NCI-H446 (cell line): ENCODE results near the gene TOMM40.
"Not testable (repeated sequence)": the region's sequence is repeated elsewhere in the genome, so short reads cannot be mapped to it uniquely, and the experiment has no call there.

ENCODE experiments used
- DNase-seq, 2 experiments: peaks; one replicate each; lab custom pipeline; 2025; lab: John Stamatoyannopoulos, UW

Gene TOMM40

GRCh38 chr19:44871809-44872208, 19.2 kb upstream of the TOMM40 start:
- no peak for DNase-seq

GRCh38 chr19:44872661-44873060, 18.4 kb upstream of the TOMM40 start:
- no peak for DNase-seq

- DNase-seq, result no peak
Measured at GRCh38 chr19:44874317-44874716, 16.7 kb upstream of the TOMM40 start.

DNA sequence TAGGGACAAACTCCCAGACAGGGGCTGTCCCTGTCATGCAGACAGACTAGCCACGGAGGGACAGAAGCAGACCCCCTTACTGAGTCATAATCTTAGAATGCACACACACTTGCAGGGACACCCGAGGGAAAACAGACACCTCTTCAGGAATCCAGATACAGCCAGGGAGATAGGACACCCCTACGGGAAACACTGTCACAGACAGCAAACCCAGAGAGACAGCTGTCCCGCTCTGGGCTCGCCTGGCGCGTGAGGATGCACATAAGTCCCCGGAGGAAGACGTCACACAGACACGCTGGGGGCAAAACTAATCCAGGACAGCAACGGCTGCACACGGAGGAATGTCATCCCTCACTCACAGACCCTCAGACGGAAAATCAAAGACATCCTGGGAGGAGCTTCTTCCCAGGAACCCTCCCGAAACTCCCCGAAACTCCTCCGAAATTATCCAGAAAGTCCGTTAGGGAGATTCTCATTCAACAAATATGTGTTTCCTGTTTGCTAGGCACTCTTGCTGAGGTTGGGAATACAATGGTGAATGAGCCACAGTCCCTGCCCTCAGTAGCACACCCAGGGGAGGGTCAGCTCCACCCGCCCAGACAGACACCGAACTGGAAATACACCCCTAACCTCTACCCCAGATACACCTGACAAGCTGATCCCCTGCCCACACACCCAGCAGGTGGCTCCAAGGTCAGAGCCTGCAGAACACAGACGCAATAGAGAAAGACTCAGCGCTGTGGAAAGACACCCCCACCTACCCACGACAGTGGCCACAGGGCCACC, 15.2 kb upstream of the TOMM40 start:
- DNase-seq, result no peak

GRCh38 chr19:44876930-44877535, 14.0 kb upstream of the TOMM40 start:
- no peak for DNase-seq

DNA sequence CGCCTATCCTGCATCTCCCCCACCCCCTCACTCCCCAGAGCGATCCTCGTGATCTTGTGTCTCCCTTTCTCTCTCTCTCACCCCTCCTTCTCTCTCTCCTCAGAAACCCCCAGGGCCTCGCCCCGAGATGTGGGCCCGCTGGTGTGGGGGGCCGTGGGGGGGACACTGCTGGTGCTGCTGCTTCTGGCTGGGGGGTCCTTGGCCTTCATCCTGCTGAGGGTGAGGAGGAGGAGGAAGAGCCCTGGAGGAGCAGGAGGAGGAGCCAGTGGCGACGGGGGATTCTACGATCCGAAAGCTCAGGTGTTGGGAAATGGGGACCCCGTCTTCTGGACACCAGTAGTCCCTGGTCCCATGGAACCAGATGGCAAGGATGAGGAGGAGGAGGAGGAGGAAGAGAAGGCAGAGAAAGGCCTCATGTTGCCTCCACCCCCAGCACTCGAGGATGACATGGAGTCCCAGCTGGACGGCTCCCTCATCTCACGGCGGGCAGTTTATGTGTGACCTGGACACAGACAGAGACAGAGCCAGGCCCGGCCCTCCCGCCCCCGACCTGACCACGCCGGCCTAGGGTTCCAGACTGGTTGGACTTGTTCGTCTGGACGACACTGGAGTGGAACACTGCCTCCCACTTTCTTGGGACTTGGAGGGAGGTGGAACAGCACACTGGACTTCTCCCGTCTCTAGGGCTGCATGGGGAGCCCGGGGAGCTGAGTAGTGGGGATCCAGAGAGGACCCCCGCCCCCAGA, 12.8 kb upstream of the TOMM40 start:
- DNase-seq, result no peak

DNA sequence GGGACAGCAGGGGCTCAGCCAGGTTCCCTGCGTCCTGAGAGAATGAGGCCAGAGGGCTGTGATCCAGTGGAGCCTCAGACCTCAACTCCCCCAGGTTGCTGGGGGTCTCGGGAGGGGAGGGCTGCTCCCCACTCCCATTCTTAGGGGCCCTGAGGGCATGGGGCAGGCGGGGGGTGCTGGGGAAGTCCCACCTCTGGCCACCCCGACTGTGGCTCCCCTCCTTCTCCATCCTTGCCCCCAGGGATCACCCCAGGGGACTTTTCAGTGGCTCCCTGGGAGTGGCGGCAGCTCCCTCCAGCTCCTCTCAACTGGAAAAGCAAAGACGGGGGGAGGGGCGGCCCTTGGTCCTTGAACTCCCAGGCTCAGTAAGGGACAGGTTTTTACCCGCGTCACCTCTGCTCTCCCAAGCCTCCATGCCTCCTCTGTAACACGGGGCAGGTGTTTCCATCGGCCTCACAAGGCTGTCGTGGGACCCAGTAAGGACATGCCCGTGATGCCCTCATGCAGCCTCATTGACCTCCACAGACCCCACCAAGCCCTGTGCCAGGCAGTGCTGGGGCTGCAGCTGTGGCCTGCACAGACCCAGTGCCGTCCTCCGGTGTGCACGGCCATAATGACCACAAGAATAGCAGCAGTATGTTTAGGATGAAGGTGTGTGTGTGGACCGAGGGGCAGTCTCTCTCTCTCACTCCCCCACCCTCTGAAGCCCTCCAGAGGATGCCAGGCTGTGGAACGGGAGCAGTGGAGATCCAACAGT, 11.6 kb upstream of the TOMM40 start:
- no peak for DNase-seq

DNA sequence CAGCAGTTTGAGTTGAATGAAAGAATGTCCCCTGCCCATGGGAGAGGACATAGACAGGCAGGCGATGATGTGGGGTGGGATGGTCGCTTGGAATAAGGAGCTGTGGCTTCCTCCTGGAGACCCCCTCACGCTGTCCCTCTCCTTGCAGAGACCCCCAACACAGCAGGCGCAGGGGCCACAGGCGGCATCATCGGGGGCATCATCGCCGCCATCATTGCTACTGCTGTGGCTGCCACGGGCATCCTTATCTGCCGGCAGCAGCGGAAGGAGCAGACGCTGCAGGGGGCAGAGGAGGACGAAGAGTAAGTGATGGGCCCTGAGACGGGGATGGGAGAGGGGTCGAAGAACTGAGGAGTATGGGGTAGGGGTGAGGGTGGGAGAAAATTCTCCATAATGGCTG, 9.0 kb upstream of the TOMM40 start:
- DNase-seq, result no peak

GRCh38 chr19:44882619-44883397, 8.2 kb upstream of the TOMM40 start:
- DNase-seq, result not testable (repeated sequence)

GRCh38 chr19:44883922-44884321, 7.1 kb upstream of the TOMM40 start:
- DNase-seq, result no peak

DNA sequence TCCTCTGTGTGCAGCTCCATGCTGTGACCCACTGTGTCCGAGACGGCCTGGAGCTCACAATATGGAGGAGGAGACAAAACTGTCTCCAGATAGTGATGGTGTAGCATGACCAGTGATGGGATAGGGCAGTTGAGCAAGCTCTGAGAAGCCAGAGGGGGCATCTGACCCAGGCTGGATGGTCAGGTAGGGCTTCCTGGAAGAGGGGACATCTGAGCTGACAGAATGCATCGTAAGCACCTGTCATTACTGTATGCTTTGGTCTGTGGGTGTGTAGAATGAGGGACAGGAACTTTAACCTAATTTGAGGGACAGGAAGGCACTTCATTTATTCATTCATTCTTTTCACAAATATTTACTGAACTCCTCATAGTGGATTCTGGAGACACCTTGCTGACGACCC, 6.5 kb upstream of the TOMM40 start:
- DNase-seq, result no peak

DNA sequence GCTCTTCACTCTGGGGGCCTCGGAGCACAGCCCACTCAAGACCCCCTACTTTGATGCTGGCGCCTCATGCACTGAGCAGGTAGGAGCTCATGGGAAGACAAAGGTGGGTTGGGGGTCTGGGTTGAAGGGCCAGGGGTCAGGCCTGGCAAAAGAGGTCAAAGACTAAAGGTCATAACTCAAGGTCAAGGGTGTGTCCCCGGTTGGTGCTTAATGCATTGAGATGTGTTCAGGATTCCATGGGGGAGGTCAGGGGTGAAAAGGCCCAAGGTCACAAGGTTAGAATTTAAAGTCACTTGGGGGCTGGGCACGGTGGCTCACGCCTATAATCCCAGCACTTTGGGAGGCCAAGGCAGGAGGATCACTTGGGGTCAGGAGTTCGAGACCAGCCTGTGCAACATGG, 4.9 kb upstream of the TOMM40 start:
- DNase-seq, result no peak

DNA sequence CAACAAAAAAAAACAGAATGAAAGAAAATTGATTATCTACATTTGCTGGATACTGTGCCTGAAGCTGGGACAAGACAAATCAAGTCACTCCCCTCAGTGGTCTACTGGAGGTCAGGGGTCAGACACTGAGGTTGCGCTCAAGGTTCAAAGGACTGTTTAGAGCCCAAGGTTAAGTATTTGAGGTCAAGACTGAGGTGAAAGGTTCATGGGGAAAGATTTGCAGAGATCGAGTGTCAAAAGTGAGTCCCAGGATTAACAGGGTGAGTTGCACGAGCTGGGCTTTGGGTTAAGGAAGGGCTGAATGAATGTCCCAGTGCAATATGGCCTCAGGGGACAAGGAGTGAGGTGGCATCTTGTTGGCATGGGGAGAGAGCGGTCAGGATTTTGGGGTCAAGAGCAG, 3.4 kb upstream of the TOMM40 start:
- no peak for DNase-seq

DNA sequence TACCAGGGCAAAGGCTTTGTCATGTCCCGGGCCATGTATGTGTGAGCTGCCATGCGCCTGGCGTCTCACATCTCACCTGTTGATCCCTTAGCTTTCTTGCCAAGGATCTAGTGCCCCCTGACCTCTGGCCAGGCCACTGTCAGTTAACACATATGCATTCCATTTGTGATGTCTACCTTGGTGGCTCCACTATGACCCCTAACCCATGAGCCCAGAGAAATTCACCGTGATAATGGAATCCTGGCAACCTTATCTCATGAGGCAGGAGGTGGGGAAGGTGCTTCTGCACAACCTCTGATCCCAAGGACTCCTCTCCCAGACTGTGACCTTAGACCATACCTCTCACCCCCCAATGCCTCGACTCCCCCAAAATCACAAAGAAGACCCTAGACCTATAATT, 2.7 kb upstream of the TOMM40 start:
- DNase-seq, result not testable (repeated sequence)

DNA sequence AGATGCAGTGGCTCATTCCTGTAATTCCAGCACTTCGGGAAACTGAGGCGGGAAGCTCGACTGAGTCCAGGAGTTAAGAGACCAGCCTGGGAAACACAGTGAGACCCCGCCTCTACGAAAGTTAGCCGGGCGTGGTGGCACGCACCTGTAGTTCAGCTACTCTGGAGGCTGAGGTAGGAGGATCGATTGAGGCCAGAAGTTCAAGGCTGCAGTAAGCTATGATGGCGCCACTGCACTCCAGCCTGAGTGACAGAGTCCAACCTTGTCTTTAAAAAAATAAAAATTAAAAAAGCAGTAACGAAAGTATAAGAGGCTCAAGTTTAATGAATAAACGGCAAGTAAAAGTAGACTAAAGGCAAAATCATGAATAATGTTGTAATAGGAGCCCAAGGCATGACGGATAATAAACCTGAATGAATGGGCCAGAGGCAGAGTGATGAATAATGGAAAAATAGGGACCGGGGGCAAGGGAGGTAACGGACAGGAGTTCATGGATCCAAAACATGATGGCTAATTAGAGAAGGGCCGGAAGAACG, 1.2 kb upstream of the TOMM40 start:
- no peak for DNase-seq

DNA sequence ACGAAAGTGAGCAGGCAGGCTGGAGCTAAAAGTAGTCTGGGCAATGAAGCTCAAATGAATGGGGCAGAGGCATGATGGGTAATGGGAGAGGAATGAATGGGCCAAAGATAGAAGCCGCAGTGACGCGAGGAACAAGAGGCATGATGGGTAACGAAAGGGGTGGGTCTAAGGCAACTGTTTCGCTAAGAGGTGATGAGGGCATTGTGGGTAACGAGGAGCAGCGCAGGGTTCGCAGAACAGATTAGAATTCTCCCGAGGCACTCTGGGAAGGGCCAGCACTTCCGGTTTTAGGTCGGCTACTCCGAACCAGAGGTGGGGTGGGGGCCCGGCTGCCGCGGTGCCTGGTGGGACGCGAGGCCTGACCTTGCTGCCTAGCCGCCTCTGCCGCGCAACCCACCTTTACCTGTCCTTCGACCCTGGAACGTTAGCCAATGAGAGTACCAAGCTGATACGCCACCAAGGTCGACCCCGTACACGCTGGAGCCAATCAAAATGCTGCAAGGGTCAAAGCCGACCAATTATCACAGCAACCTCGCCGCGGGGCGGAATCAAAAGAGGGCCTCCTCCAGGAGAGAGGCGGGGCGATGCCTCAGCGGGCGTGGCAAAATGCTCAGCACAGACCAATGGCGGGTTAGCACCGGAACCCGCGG, 563 bp upstream of the TOMM40 start:
- peak; percentile 100 for DNase-seq

DNA sequence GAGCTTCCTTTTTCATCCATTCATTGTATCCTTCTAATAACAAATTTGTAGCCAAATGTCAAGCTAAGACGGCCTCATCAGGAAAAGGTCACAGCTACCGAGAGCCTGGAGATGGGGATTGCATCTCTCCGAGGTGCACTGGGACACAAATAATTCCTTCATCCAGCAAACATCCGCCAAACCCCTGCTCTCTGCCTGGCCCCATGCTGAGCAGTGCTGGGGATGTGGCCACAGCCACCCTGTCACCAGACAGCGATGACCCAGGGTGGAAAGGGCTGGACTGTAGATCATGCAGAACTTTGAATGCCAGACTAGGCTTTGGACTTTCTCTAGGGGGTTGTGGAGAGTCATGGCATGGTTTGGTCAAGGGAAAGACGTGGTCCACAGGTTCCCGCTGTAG, 1.9 kb downstream of the TOMM40 start:
- DNase-seq, result no peak

- DNase-seq, result no peak
Measured at GRCh38 chr19:44893332-44894051, 2.4 kb downstream of the TOMM40 start.

GRCh38 chr19:44894052-44894400, 3.0 kb downstream of the TOMM40 start:
- DNase-seq, result no peak

GRCh38 chr19:44894946-44895345, 3.9 kb downstream of the TOMM40 start:
- no peak for DNase-seq
